PC-3 (cell line): Measurements from ENCODE around the gene ZNF341. TPM values are rescaled to one million over a fixed set of nuclear protein-coding genes. Genes with fewer than 3 reads are reported as not detected.

Experiments used
- ATAC-seq: fragments of 200-7000 bp; cut with Tn5 transposase; 2 replicates; pipeline ENCODE4 v1.9.1; 2020; ENCODE audit warnings: mild to moderate bottlenecking, moderate library complexity
- BruUV-seq: library from RNA; stranded (reverse); fragments of 400-500 nt; replicated peaks from 2 replicates; lab custom pipeline; 2021; lab: Mats Ljungman, UMichigan
- CTCF ChIA-PET: fragments of 300-600 bp; sonication (Branson Sonifier 250); formaldehyde crosslinking; loops from one replicate; lab custom pipeline; 2022; ENCODE audit warnings: antibody characterized with exemption; lab: Charles Lee
- POLR2A ChIA-PET: fragments of 300-600 bp; sonication (Branson Sonifier 250); formaldehyde crosslinking; loops from one replicate; lab custom pipeline; 2022; ENCODE audit warnings: antibody characterized with exemption; ENCODE audit not compliant: unreplicated experiment; lab: Charles Lee
- DNase-seq: peaks from one replicate; pipeline ENCODE4 v3.0.0-alpha.2; 2015
- H2AFZ ChIP-seq: fragments of 300-600 bp; sonication (generic); 2 replicates; pipeline ENCODE4 v1.6.0; 2016; ENCODE audit warnings: antibody characterized with exemption, low read length
- H3F3A ChIP-seq: fragments of 300-600 bp; sonication (generic); one replicate; pipeline ENCODE4 v1.6.0; 2017; ENCODE audit warnings: antibody characterized with exemption, low read length, control low read depth, mild to moderate bottlenecking; ENCODE audit not compliant: unreplicated experiment
- H3K27ac ChIP-seq: fragments of 300-600 bp; sonication (generic); 2 replicates; pipeline ENCODE4 v1.5.1; 2016; ENCODE audit warnings: mild to moderate bottlenecking, low read length
- H3K27me3 ChIP-seq: fragments of 300-600 bp; sonication (generic); 2 replicates; pipeline ENCODE4 v1.6.1; 2016; ENCODE audit warnings: low read length, mixed read lengths
- H3K36me3 ChIP-seq: fragments of 300-600 bp; sonication (generic); 2 replicates; pipeline ENCODE4 v1.6.1; 2016; ENCODE audit warnings: low read depth, mixed run types, low read length, mixed read lengths
- H3K4me1 ChIP-seq: fragments of 300-600 bp; sonication (generic); 2 replicates; pipeline ENCODE4 v1.5.1; 2016; ENCODE audit warnings: low read length; ENCODE audit not compliant: insufficient read depth
- H3K4me2 ChIP-seq: fragments of 300-600 bp; sonication (generic); 2 replicates; pipeline ENCODE4 v1.6.0; 2016; ENCODE audit warnings: low read length
- H3K4me3 ChIP-seq: fragments of 300-600 bp; sonication (generic); 2 replicates; pipeline ENCODE4 v1.5.1; 2016; ENCODE audit warnings: mild to moderate bottlenecking, low read length, mixed read lengths
- H3K79me2 ChIP-seq: fragments of 300-600 bp; sonication (generic); 2 replicates; pipeline ENCODE4 v1.6.1; 2017; ENCODE audit warnings: low read length, mixed read lengths
- H3K9ac ChIP-seq: fragments of 300-600 bp; sonication (generic); 2 replicates; pipeline ENCODE4 v1.6.0; 2016; ENCODE audit warnings: mild to moderate bottlenecking, low read length
- H3K9me2 ChIP-seq: fragments of 300-600 bp; sonication (generic); replicated peaks from 2 replicates; pipeline ENCODE4 v1.6.1; 2016; ENCODE audit warnings: mixed run types, low read length, mixed read lengths
- H3K9me3 ChIP-seq: fragments of 300-600 bp; sonication (generic); 2 replicates; pipeline ENCODE4 v1.6.1; 2016; ENCODE audit warnings: low read length, mixed read lengths
- H4K20me1 ChIP-seq: fragments of 300-600 bp; sonication (generic); 2 replicates; pipeline ENCODE4 v1.6.1; 2016; ENCODE audit warnings: low read length, mixed read lengths
- EZH2 ChIP-seq: fragments of 300-600 bp; sonication (generic); IDR thresholded peaks from one replicate; pipeline ENCODE4 v1.6.1; 2017; ENCODE audit warnings: antibody characterized with exemption, mild to moderate bottlenecking, low read length; ENCODE audit not compliant: unreplicated experiment
- EZH2phosphoT487 ChIP-seq: fragments of 300-600 bp; sonication (generic); IDR thresholded peaks from 2 replicates; pipeline ENCODE4 v1.6.1; 2018; ENCODE audit warnings: mild to moderate bottlenecking, antibody characterized with exemption, low read length, borderline replicate concordance
- intact Hi-C: fragments of 100-400 bp; cut with micrococcal nuclease; formaldehyde crosslinking; loops from 2 replicates; pipeline ENCODE4 v1.9.0; 2023
- total RNA-seq: library from RNA; depleted of rRNA; stranded (reverse); fragments of >200 nt; gene quantifications from 2 replicates; pipeline ENCODE4 v1.2.3, GENCODE V29; 2014
- TF ChIP-seq, protein P1 (sequence below): fragments of 300-600 bp; sonication (generic); conservative IDR thresholded peaks from 2 replicates; pipeline ENCODE4 v1.5.1; 2017; ENCODE audit warnings: antibody characterized with exemption, low read depth, mild to moderate bottlenecking, low read length

Gene ZNF341
- total RNA-seq, 1 experiment from 2014 or later, result 4.4 TPM

DNA sequence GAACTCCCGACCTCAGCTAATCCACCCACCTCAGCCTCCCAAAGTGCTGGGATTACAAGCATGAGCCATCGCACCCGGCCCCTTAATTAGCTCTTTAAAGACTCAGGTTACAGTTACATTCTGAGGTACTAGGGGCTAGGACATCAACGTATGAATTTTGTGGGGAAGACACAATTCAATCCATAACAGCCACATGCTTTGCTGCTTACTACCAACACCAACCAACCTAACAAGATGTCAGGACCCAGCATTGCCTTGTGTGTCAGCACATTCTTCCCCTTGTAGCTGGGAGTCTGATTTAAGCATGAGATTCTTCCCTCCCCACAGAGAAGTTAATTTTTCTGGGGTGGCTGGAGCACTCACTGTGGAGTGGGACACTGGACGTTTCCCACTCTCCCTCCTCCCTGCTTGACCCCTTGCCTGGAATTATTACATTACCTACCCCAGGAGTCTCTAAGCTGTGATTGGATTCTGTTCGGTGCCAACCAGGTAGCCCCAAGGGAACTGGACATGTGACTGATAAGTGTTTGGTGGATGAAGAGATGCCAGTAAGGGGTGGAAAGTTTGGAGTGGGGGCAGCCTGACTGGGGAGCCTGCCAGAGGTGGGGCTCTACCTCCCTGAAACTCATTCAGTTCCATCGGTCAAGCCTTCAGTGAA lies 6.1 kb upstream of the ZNF341 start:
- Histone ChIP-seq H3K9ac (no peak overlapping the region), H3F3A (no peaks in the 10 kb centered on the region), H3K4me2 (no peak overlapping the region), H3K4me1 (no peaks in the 10 kb centered on the region), H3K36me3 (no peaks in the 10 kb centered on the region), H3K4me3 (no peak overlapping the region), H4K20me1 (no peaks in the 10 kb centered on the region), H2AFZ (no peak overlapping the region), H3K27me3 (no peaks in the 10 kb centered on the region), H3K9me2 (no peaks in the 10 kb centered on the region), H3K79me2 (no peaks in the 10 kb centered on the region), H3K27ac (no peak overlapping the region), H3K9me3 (no peaks in the 10 kb centered on the region)
- BruUV-seq, result no TSS peak
- ChIA-PET POLR2A (no interaction called here), CTCF (no interaction called here)
- ATAC-seq, result no peak
- TF ChIP-seq EZH2, result no peak
- TF ChIP-seq, protein P1, sequence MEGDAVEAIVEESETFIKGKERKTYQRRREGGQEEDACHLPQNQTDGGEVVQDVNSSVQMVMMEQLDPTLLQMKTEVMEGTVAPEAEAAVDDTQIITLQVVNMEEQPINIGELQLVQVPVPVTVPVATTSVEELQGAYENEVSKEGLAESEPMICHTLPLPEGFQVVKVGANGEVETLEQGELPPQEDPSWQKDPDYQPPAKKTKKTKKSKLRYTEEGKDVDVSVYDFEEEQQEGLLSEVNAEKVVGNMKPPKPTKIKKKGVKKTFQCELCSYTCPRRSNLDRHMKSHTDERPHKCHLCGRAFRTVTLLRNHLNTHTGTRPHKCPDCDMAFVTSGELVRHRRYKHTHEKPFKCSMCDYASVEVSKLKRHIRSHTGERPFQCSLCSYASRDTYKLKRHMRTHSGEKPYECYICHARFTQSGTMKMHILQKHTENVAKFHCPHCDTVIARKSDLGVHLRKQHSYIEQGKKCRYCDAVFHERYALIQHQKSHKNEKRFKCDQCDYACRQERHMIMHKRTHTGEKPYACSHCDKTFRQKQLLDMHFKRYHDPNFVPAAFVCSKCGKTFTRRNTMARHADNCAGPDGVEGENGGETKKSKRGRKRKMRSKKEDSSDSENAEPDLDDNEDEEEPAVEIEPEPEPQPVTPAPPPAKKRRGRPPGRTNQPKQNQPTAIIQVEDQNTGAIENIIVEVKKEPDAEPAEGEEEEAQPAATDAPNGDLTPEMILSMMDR, result no peak
- no peak for TF ChIP-seq EZH2phosphoT487
- DNase-seq, result no peak
- intact Hi-C loops, result no loop called here

DNA sequence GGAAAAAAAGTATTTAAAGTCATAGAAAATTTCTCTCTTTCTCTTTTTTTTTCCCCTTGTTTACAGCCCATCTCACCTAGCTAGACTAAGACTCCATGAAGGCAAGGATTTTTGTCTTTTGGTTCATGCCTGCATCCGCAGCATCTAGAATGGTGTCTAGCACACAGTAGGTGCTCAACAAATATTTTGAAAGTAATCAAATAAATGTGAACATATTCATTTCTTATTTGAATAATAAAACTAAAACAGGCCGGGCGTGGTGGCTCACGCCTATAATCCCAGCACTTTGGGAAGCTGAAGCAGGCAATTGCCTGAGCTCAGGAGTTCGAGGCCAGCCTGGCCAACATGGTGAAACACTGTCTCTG lies 4.7 kb upstream of the ZNF341 start:
- CTCF ChIA-PET, result no interaction called here
- no TSS peak for BruUV-seq

DNA sequence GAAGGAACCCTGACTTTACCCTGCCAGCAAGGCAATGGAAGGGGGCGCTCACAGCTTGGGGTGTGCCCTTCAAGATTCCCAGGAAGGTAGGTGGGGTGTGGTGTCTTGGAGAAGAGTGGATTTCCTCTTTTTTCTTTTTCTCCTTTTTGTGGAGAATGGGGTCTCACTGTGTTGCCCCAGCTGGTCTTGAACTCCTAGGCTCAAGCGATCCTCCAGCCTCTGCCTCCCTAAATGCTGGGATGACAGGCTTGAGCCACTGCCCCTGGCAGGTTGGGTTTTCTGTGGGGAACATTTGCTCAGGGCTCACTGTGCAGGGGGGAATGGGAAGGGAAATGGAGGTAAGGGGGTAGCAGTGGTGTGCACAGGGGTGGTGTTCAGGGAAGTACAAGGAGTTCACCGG lies 4.0 kb upstream of the ZNF341 start:
- TF ChIP-seq, protein P1, result no peak
- TF ChIP-seq EZH2 (no peak), EZH2phosphoT487 (no peak)
- no peaks in the 10 kb centered on the region for H3K27me3 ChIP-seq
- H3K4me2 ChIP-seq, result no peak overlapping the region
- H3K79me2 ChIP-seq, result no peaks in the 10 kb centered on the region
- H3K4me3 ChIP-seq, result no peak overlapping the region
- H3K36me3 ChIP-seq, result no peaks in the 10 kb centered on the region
- no peak overlapping the region for H2AFZ ChIP-seq
- DNase-seq, result no peak
- no peaks in the 10 kb centered on the region for H4K20me1 ChIP-seq
- H3K9ac ChIP-seq, result no peak overlapping the region
- intact Hi-C loops, result no loop called here
- no peaks in the 10 kb centered on the region for H3K9me2 ChIP-seq
- no peak overlapping the region for H3K27ac ChIP-seq
- H3K9me3 ChIP-seq, result no peaks in the 10 kb centered on the region
- no TSS peak for BruUV-seq
- peaks cover 2% of the 10 kb centered on the region; the same call in 1 of the 2 replicates for H3K4me1 ChIP-seq
- H3F3A ChIP-seq, result no peaks in the 10 kb centered on the region
- ATAC-seq, result no peak
- ChIA-PET CTCF (no interaction called here), POLR2A (interaction anchor here (0.6 kb wide), 1 partner anchor 61 kb away, joined by 5 read pairs; the partner anchor contains the start of gene ACTL10)

More for the DNA sequence above, 4.7 kb upstream of the ZNF341 start:
- intact Hi-C loops, result no loop called here
- Histone ChIP-seq H3K27ac (no peak overlapping the region), H3K79me2 (no peaks in the 10 kb centered on the region), H3K4me1 (no peaks in the 10 kb centered on the region), H3K27me3 (no peaks in the 10 kb centered on the region), H4K20me1 (no peaks in the 10 kb centered on the region), H3F3A (no peaks in the 10 kb centered on the region), H3K9ac (no peak overlapping the region), H2AFZ (no peak overlapping the region), H3K9me3 (no peaks in the 10 kb centered on the region), H3K36me3 (no peaks in the 10 kb centered on the region), H3K4me2 (no peak overlapping the region), H3K4me3 (no peak overlapping the region), H3K9me2 (no peaks in the 10 kb centered on the region)
- ATAC-seq (no peak), DNase-seq (no peak)
- TF ChIP-seq, protein P1, result no peak
- TF ChIP-seq EZH2 (no peak), EZH2phosphoT487 (no peak)
- POLR2A ChIA-PET, result no interaction called here
